ENCODE results near the gene ARHGEF18.

ARHGEF18 gene

GRCh38 chr19:7386769-7387168 is 38.0 kb downstream of the ARHGEF18 start:
- no peak for DNase-seq

- DNase-seq = no peak
These were observed 42.5 kb downstream of the ARHGEF18 start for GRCh38 chr19:7391218-7391670.

GRCh38 chr19:7393459-7393858 is 44.7 kb downstream of the ARHGEF18 start:
- no peak for DNase-seq

GRCh38 chr19:7393939-7394730 is 45.4 kb downstream of the ARHGEF18 start:
- DNase-seq = no peak

GRCh38 chr19:7394731-7395359 is 46.1 kb downstream of the ARHGEF18 start:
- peak; percentile 97 for DNase-seq

- DNase-seq = no peak
These were observed 46.8 kb downstream of the ARHGEF18 start for GRCh38 chr19:7395360-7396066.

- no peak for DNase-seq
These were observed 49.0 kb downstream of the ARHGEF18 start for GRCh38 chr19:7397687-7398086.
